A549 treated with dexamethasone at 1 μM for 4 hours (cell line): ENCODE results near the gene FGD3. TPM values are rescaled to one million over a fixed set of nuclear protein-coding genes. Genes with fewer than 3 reads are reported as not detected.

ENCODE experiments used
- total RNA-seq: library from RNA; stranded (reverse); fragments of 200-300 nt; extraction: Qiagen RNA extraction; gene quantifications from 5 replicates; pipeline ENCODE4 v1.2.3, GENCODE V29; 2022

The FGD3 gene, protein sequence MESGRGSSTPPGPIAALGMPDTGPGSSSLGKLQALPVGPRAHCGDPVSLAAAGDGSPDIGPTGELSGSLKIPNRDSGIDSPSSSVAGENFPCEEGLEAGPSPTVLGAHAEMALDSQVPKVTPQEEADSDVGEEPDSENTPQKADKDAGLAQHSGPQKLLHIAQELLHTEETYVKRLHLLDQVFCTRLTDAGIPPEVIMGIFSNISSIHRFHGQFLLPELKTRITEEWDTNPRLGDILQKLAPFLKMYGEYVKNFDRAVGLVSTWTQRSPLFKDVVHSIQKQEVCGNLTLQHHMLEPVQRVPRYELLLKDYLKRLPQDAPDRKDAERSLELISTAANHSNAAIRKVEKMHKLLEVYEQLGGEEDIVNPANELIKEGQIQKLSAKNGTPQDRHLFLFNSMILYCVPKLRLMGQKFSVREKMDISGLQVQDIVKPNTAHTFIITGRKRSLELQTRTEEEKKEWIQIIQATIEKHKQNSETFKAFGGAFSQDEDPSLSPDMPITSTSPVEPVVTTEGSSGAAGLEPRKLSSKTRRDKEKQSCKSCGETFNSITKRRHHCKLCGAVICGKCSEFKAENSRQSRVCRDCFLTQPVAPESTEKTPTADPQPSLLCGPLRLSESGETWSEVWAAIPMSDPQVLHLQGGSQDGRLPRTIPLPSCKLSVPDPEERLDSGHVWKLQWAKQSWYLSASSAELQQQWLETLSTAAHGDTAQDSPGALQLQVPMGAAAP
- total RNA-seq, result 0.15 to 0.21 TPM (median 0.15 TPM) in 5 replicates

GRCh38 chr9:92947268-92948037 lies at the start of gene FGD3:
FGD3 (plus strand) TSS chr9:92947523; CDS start chr9:92976257, 28,734 bp downstream.

GRCh38 chr9:93058355-93059010 lies 111.2 kb downstream of the FGD3 start, which contains the start of gene SUSD3:
SUSD3 (plus strand) TSS chr9:93058701; CDS start chr9:93058743, 42 bp downstream.

Other genes with a start within 250 kb of the FGD3 start
- 25.6 to 38.1 TPM (median 36.0 TPM) in 5 replicates for gene BICD2, start 182.7 kb upstream of the FGD3 start, total RNA-seq
- 2.1 to 2.9 TPM (median 2.5 TPM) in 5 replicates for gene ZNF484, start 69.5 kb upstream of the FGD3 start, total RNA-seq
- gene SUSD3, start 111.2 kb downstream of the FGD3 start, total RNA-seq, result 0.53 to 1.6 TPM (median 1.1 TPM) in 5 replicates
- gene CARD19, start 148.7 kb downstream of the FGD3 start, total RNA-seq, result 44.6 to 60.6 TPM (median 56.6 TPM) in 5 replicates
- gene NINJ1, start 186.7 kb downstream of the FGD3 start, total RNA-seq, result 70.1 to 98.2 TPM (median 81.2 TPM) in 5 replicates
- gene WNK2, start 236.6 kb downstream of the FGD3 start, total RNA-seq, result 4.6 to 7.9 TPM (median 6.8 TPM) in 5 replicates